ENCODE data around the gene SATL1.

Gene SATL1

DNA sequence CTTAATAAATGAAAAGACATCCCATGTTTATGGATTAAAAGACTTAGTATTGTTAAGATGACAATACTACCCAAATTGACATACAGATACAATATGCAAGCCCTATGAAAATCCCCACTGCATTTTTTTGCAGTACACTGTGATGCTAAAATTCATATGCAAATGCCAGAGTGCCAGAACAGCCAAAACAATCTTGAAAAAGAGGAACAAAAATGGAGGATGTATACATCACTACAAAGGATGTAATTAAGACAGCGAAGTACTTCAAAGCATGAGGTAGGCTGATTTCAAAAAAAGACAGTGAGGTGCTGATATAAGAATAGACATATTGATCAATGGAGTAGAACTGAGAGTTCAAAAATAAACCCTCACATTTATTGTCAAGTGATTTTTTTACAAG, 47.3 kb downstream of the SATL1 start:
- H3K9ac ChIP-seq (ENCODE audit: low read length), result no peak overlapping the region

DNA sequence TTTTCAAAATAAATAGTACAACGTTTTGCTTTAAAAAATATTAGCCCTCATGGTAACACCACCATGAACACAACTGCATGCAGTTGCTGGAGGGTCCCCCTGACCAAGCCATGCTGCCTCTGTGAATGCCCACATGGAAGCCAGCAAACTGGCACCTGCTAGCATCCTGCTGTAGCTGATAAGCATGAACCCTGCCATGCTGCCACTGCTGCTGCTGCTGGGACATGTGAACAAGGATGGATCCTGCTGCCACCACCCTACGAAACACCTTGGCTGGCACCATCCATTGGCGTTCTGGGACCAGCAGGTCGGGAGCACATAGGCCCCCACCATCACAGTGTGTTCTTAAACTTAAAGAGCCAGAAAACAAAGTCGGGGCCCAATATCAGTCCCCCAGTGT, 83.9 kb downstream of the SATL1 start:
- no peaks in the 10 kb centered on the region for H3K27me3 ChIP-seq (replicated peaks; ENCODE audit: control insufficient read depth, insufficient read depth, low read length)
- no peaks in the 10 kb centered on the region for H3K36me3 ChIP-seq (ENCODE audit: control insufficient read depth, insufficient read depth, low read length, severe bottlenecking)
- H3K4me1 ChIP-seq (ENCODE audit: control insufficient read depth, insufficient read depth, low read length), result no peaks in the 10 kb centered on the region
- H3K9me3 ChIP-seq (ENCODE audit: control insufficient read depth, low read length), result peaks cover 21% of the 10 kb centered on the region
- H3K9ac ChIP-seq (ENCODE audit: low read length), result no peak overlapping the region
- no peak for DNase-seq (ENCODE audit: low read depth)
- H3K4me3 ChIP-seq (ENCODE audit: low read length), result no peak overlapping the region

More for the DNA sequence above, 47.3 kb downstream of the SATL1 start:
- no peak overlapping the region for H3K4me3 ChIP-seq (ENCODE audit: low read length)
- DNase-seq (ENCODE audit: low read depth), result no peak
- no peaks in the 10 kb centered on the region for H3K4me1 ChIP-seq (ENCODE audit: control insufficient read depth, insufficient read depth, low read length)
- no peaks in the 10 kb centered on the region for H3K36me3 ChIP-seq (ENCODE audit: control insufficient read depth, insufficient read depth, low read length, severe bottlenecking)
- no peaks in the 10 kb centered on the region for H3K9me3 ChIP-seq (ENCODE audit: control insufficient read depth, low read length)
- H3K27me3 ChIP-seq (replicated peaks; ENCODE audit: control insufficient read depth, insufficient read depth, low read length), result no peaks in the 10 kb centered on the region

DNA sequence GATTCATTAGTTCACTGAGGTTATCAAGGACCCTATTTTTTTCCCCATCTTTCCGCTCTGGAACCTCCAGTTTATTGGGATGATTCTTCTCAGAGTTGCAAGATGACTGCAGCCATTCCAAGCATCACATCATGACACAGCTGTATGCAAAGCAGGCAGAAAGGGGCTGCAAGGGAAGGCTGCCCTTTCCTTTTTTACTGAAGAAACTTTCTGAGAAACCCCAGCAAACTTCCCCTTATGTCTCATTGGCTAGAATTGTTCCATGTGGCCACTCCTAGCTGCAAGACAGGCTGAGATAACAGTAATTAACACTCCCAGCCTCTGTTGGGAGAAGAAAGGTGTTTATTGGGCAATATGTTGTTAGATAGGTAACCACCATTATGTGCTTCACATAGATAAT, 102.6 kb downstream of the SATL1 start:
- Histone ChIP-seq H3K36me3 (ENCODE audit: control insufficient read depth, insufficient read depth, low read length, severe bottlenecking) (no peaks in the 10 kb centered on the region), H3K9ac (ENCODE audit: low read length) (no peak overlapping the region), H3K27me3 (replicated peaks; ENCODE audit: control insufficient read depth, insufficient read depth, low read length) (peaks cover 3% of the 10 kb centered on the region), H3K4me1 (ENCODE audit: control insufficient read depth, insufficient read depth, low read length) (no peaks in the 10 kb centered on the region), H3K9me3 (ENCODE audit: control insufficient read depth, low read length) (no peaks in the 10 kb centered on the region), H3K4me3 (ENCODE audit: low read length) (no peak overlapping the region)
- DNase-seq (ENCODE audit: low read depth), result no peak

DNA sequence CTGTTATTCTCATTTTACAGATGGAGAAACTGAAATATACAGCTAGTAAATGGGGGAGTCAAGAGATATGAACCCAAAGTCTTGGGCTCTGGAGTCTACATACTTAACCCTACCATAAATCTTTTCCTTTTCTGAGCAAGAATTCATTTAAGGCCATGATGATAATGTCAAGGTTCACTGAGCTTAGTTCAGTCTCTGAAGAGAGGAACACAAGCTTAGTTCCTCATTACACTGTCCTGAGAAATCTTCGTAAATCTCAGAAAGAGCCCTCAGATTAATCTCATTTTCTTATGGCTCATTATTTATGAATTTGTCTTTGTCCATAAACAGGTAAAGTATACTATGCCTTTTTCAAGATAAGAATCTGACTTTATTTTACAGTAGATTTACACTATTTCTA, 104.2 kb downstream of the SATL1 start:
- Histone ChIP-seq H3K4me3 (ENCODE audit: low read length) (no peak overlapping the region), H3K27me3 (replicated peaks; ENCODE audit: control insufficient read depth, insufficient read depth, low read length) (peaks cover 3% of the 10 kb centered on the region), H3K4me1 (ENCODE audit: control insufficient read depth, insufficient read depth, low read length) (no peaks in the 10 kb centered on the region), H3K36me3 (ENCODE audit: control insufficient read depth, insufficient read depth, low read length, severe bottlenecking) (no peaks in the 10 kb centered on the region), H3K9me3 (ENCODE audit: control insufficient read depth, low read length) (no peaks in the 10 kb centered on the region), H3K9ac (ENCODE audit: low read length) (no peak overlapping the region)
- no peak for DNase-seq (ENCODE audit: low read depth)

DNA sequence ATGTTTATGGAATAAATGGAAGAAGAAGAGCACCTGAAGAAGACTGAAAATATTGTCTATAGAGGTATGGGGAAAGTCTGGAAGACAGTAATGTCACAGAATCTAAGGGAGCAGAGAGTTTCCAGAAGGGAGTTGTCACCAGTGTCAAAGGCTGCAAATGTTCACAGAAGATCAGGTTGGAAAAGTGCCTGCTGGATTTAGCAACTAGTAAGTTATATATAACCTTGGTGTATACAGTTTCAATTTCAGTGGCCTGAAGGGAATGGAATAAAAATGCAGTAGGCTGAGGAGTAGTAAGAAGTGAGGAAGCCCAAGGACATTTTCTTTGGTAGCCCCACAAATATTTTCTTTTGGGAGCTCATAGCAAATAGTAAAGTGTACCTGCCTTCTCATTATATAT, 107.2 kb downstream of the SATL1 start:
- H3K4me1 ChIP-seq (ENCODE audit: control insufficient read depth, insufficient read depth, low read length), result no peaks in the 10 kb centered on the region
- H3K9me3 ChIP-seq (ENCODE audit: control insufficient read depth, low read length), result no peaks in the 10 kb centered on the region
- H3K27me3 ChIP-seq (replicated peaks; ENCODE audit: control insufficient read depth, insufficient read depth, low read length), result peaks cover 3% of the 10 kb centered on the region
- H3K4me3 ChIP-seq (ENCODE audit: low read length), result no peak overlapping the region
- no peak overlapping the region for H3K9ac ChIP-seq (ENCODE audit: low read length)
- no peak for DNase-seq (ENCODE audit: low read depth)
- H3K36me3 ChIP-seq (ENCODE audit: control insufficient read depth, insufficient read depth, low read length, severe bottlenecking), result no peaks in the 10 kb centered on the region

DNA sequence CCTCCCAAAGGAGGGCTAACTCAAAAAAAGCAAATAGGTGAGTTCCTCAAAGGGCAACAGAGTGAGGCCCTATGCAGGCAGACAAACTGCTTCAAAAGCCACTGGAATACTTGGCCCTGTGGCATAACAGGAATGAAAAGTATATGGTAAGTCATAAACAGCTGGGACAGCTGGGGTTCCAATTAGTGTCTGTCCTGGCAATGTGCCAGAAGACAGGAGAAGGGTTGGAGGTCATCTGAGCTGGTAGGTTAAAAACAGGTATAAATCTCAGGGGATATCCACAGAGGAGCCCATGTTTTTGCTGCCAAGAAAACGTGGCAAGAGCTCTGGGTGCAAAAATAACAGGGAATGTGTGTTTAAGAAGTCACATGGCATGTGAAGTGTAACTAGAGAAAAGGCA, 128.3 kb downstream of the SATL1 start:
- no peak for DNase-seq (ENCODE audit: low read depth)
- H3K9me3 ChIP-seq (ENCODE audit: control insufficient read depth, low read length), result peaks cover 4% of the 10 kb centered on the region
- H3K4me1 ChIP-seq (ENCODE audit: control insufficient read depth, insufficient read depth, low read length), result no peaks in the 10 kb centered on the region
- no peaks in the 10 kb centered on the region for H3K36me3 ChIP-seq (ENCODE audit: control insufficient read depth, insufficient read depth, low read length, severe bottlenecking)
- H3K9ac ChIP-seq (ENCODE audit: low read length), result no peak overlapping the region
- peaks cover 9% of the 10 kb centered on the region for H3K27me3 ChIP-seq (replicated peaks; ENCODE audit: control insufficient read depth, insufficient read depth, low read length)
- no peak overlapping the region for H3K4me3 ChIP-seq (ENCODE audit: low read length)

DNA sequence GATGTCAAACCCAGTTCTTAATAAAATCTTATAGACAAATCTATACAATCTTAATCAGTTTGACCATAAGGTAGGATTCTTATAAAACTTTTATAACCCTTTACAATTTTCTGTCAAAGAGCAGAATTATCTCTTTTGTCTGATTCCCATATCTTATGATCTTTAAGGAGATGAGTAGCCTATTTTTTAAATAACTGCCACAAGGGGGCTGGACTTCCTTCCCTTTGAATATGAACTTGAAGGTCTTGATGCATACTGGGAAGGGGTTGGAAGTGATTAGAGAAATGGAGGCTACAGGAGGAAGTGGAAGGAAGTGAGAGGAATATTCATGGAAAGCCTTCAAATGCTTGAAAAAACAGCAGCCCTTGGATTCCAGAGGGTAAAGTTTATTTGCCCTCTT, 128.8 kb downstream of the SATL1 start:
- H3K4me3 ChIP-seq (ENCODE audit: low read length), result no peak overlapping the region
- H3K36me3 ChIP-seq (ENCODE audit: control insufficient read depth, insufficient read depth, low read length, severe bottlenecking), result no peaks in the 10 kb centered on the region
- H3K9me3 ChIP-seq (ENCODE audit: control insufficient read depth, low read length), result peaks cover 4% of the 10 kb centered on the region
- DNase-seq (ENCODE audit: low read depth), result no peak
- H3K4me1 ChIP-seq (ENCODE audit: control insufficient read depth, insufficient read depth, low read length), result no peaks in the 10 kb centered on the region
- no peak overlapping the region for H3K9ac ChIP-seq (ENCODE audit: low read length)
- peaks cover 4% of the 10 kb centered on the region for H3K27me3 ChIP-seq (replicated peaks; ENCODE audit: control insufficient read depth, insufficient read depth, low read length)

DNA sequence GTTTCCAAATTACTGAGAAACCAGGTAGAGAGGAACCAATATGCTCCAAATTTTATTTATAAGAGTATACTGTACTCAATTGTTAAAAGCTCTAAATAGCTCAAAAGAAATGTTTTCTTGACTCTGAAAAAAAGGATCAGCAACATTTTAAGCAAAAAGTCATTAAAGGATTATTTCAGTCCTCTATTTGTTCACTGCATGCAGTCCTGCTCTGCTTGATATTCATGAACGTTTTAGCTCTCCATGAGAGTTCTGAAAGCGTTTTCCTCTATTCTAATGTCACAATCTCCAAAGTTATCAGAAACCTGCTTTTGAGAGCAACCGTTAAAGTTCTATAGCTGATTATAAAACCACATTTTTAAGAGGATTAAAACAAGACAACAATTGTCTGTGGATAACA, 129.4 kb downstream of the SATL1 start:
- H3K9me3 ChIP-seq (ENCODE audit: control insufficient read depth, low read length), result peaks cover 4% of the 10 kb centered on the region
- no peak for DNase-seq (ENCODE audit: low read depth)
- peaks cover 3% of the 10 kb centered on the region for H3K27me3 ChIP-seq (replicated peaks; ENCODE audit: control insufficient read depth, insufficient read depth, low read length)
- no peak overlapping the region for H3K4me3 ChIP-seq (ENCODE audit: low read length)
- H3K36me3 ChIP-seq (ENCODE audit: control insufficient read depth, insufficient read depth, low read length, severe bottlenecking), result no peaks in the 10 kb centered on the region
- H3K9ac ChIP-seq (ENCODE audit: low read length), result no peak overlapping the region
- H3K4me1 ChIP-seq (ENCODE audit: control insufficient read depth, insufficient read depth, low read length), result no peaks in the 10 kb centered on the region

DNA sequence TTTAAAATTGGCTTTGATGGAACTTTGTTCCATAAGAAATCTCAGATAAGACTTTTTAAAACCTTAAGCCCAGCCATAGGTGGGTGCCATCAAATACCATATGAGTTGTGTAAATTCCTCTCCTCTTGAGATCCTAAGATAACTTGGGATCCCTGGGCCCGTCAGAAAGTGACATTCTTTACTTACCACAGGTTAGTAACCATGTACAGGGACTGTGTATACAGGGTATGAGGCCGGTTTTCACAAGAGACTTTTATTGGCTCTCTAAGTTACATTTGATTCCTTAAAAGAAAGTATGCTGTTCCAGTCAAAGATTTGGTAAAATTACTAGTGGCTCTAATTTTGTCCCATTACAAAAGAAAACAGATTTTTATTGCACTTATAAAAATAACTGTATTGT, 129.8 kb downstream of the SATL1 start:
- Histone ChIP-seq H3K9ac (ENCODE audit: low read length) (no peak overlapping the region), H3K4me3 (ENCODE audit: low read length) (no peak overlapping the region), H3K4me1 (ENCODE audit: control insufficient read depth, insufficient read depth, low read length) (no peaks in the 10 kb centered on the region), H3K36me3 (ENCODE audit: control insufficient read depth, insufficient read depth, low read length, severe bottlenecking) (no peaks in the 10 kb centered on the region), H3K27me3 (replicated peaks; ENCODE audit: control insufficient read depth, insufficient read depth, low read length) (peaks cover 3% of the 10 kb centered on the region), H3K9me3 (ENCODE audit: control insufficient read depth, low read length) (peaks cover 4% of the 10 kb centered on the region)
- no peak for DNase-seq (ENCODE audit: low read depth)

DNA sequence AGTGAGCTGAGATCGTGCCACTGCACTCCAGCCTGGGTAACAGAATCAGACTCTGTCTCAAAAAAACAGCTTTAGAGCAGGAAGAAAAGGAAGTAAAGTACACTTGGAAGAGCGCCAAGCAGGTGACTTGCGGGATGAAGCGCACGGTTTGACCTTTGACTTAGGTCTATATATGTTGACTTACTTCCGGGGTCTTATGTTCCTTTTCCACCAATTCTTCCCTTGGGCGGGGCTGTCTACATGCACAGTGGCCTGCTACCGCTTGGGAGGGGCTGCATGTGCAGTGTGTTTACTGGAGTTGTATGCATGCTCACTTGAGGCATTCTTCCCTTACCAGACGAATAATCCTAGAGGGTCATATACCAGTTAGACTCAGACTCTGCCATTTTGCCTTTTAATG, 131.3 kb downstream of the SATL1 start:
- Histone ChIP-seq H3K9ac (ENCODE audit: low read length) (no peak overlapping the region), H3K9me3 (ENCODE audit: control insufficient read depth, low read length) (peaks cover 4% of the 10 kb centered on the region), H3K36me3 (ENCODE audit: control insufficient read depth, insufficient read depth, low read length, severe bottlenecking) (no peaks in the 10 kb centered on the region), H3K4me3 (ENCODE audit: low read length) (no peak overlapping the region), H3K4me1 (ENCODE audit: control insufficient read depth, insufficient read depth, low read length) (no peaks in the 10 kb centered on the region), H3K27me3 (replicated peaks; ENCODE audit: control insufficient read depth, insufficient read depth, low read length) (peaks cover 3% of the 10 kb centered on the region)
- DNase-seq (ENCODE audit: low read depth), result no peak

DNA sequence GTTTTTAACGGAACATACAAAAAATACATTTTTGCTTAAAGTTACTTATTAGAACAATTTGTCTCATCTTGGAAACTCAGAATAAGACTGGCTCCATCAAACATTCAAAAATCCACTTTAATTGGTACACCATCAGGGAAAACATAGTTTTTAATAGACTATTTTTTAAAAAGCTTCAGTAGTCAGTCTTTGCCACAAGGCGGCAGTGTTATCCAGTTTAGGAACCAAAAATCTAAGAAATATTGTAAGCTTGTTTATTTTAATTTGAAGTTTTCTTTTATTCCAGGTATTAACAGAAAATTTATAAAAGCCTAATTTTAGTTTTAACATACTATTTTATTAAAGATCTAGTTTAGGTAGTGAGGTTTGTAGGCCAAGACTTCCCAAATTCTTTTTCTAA, 132.2 kb downstream of the SATL1 start:
- DNase-seq (ENCODE audit: low read depth), result peak; percentile 65

DNA sequence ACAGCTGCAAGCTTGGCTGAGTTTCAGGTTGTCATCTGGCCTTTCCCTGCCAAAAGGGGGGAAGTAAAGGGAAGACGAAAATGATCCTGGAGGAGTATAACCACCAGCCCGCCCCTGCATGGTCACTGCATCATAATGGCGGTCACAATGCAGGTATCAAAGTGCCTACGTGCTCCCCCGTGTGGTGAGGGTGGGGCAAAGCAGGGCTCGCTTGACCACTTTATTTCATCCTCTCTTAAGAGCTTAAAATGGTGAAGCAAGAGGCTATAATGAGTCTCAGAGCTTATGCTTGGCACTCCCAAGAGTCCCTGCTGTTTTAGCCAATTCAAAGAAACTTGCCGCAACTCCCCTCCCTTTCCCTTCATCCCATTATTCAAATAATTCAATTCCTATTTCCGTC, 134.3 kb downstream of the SATL1 start:
- Histone ChIP-seq H3K4me3 (ENCODE audit: low read length) (no peak overlapping the region), H3K36me3 (ENCODE audit: control insufficient read depth, insufficient read depth, low read length, severe bottlenecking) (no peaks in the 10 kb centered on the region), H3K27me3 (replicated peaks; ENCODE audit: control insufficient read depth, insufficient read depth, low read length) (peaks cover 3% of the 10 kb centered on the region), H3K9me3 (ENCODE audit: control insufficient read depth, low read length) (peaks cover 2% of the 10 kb centered on the region), H3K4me1 (ENCODE audit: control insufficient read depth, insufficient read depth, low read length) (no peaks in the 10 kb centered on the region), H3K9ac (ENCODE audit: low read length) (no peak overlapping the region)
- DNase-seq (ENCODE audit: low read depth), result peak; percentile 2

More for the DNA sequence above, 132.2 kb downstream of the SATL1 start:
- Histone ChIP-seq H3K36me3 (ENCODE audit: control insufficient read depth, insufficient read depth, low read length, severe bottlenecking) (no peaks in the 10 kb centered on the region), H3K4me1 (ENCODE audit: control insufficient read depth, insufficient read depth, low read length) (no peaks in the 10 kb centered on the region), H3K27me3 (replicated peaks; ENCODE audit: control insufficient read depth, insufficient read depth, low read length) (peaks cover 3% of the 10 kb centered on the region), H3K4me3 (ENCODE audit: low read length) (no peak overlapping the region), H3K9me3 (ENCODE audit: control insufficient read depth, low read length) (peaks cover 4% of the 10 kb centered on the region), H3K9ac (ENCODE audit: low read length) (no peak overlapping the region)

Measured in adipocyte (in vitro differentiated cells).